ENCODE measurements around the gene HIF1A.
"Not testable (repeated sequence)": the region's sequence is repeated elsewhere in the genome, so short reads cannot be mapped to it uniquely, and the experiment has no call there.

Gene HIF1A

GRCh38 chr14:61749264-61749663 lies 54.0 kb downstream of the HIF1A start:
- peak; percentile 75 to 78 for DNase-seq

GRCh38 chr14:61749867-61750266 lies 54.6 kb downstream of the HIF1A start:
- no peak for DNase-seq

GRCh38 chr14:61750708-61751474 lies 55.6 kb downstream of the HIF1A start:
- DNase-seq: peak; percentile 90 to 95

DNA sequence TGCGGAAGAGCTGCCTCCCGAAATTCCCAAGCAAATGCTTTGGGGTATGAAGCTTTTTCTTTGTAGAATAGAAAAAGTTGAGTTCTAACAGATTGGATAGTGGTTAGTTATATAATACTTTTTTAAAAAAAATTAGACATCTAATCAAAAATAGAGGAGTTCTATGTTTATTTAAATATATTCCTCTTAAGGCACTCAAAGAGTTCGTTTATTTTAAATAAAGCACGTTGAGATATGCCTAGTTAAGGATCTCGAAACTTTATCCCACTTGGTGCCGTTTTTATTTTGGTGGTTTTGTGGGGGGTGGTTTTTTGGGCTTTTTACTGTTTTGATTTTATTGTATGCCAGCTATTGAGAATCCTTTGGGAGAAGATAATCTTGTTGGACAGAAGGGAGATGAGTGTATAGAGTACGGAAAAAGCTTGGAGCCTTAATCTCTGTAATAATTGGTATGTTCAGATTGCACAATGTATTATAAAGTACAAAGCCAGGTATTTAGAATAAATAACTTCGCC lies 56.2 kb downstream of the HIF1A start:
- DNase-seq: no peak

DNA sequence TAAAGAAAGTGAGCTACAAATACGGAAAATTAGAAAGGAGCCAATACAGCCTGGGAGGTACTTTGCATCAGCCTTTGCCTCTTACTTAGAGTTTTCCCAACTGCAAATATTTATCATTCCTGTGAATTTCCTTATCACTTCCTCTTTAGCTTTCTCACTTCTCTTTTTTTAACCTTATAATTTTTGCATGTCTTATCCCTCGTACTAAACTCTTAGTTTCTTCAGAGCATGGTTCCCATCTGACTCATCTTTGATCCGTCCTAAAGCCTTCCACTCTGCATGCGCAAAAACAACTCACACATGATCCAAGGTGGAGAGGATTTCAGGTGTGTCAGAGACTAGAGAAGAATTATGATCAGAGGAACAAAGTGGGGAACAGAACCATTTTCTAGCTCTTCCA lies 57.3 kb downstream of the HIF1A start:
- DNase-seq: peak; percentile 54 to 77

DNA sequence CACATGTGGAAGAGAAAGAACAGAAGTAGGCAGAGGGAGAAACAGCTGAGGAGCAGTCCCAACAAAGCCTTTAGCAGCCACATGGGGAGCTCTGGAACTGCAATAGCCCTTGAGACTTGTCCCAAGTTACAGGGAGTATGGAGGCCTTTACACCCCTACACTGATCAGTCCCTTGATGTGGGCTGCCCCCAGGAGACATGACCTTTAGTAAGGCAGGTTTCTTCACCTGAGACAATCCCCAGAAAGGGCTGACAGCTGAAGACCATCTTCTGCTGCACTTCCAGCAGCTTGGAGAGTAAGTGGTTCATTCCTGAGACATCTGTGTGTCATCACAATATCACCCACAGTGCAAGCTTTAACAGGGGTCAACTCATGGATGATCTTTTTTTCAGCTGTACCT lies 58.3 kb downstream of the HIF1A start:
- DNase-seq: no peak

DNA sequence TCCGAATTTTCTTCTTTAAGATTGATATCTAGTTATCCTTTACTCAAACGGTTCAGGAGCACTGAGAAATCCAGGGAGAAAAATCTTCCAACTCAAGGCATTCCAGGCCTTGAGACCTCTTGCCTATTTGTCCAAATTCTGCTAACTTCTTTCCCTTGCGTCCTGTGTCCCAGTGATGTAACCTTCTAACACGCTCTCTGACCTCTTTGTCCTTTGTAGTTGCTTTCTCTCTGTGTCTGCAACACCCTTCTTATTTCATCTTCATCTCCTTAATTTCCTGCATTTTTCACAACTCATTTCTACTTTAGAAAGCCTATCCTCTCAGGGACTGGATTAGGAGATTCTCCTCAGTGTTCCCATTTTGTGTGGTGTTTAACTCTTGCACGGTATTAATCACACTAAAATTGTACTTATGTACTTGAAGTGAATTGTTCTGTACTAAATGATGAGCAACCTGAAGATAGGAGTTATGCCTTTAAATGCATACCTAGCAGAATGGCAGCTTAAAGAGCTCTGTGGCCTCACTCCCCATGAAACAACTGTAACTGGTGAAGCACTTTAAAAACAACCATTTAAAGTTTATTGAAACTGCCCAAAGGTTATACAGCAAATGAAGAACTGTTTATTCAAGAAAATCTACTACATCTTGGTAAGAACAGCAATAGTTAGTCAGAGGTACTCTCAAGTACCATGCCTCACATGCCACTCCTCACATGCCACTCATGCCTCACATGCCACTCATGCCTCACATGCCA lies 59.5 kb downstream of the HIF1A start:
- no peak for DNase-seq

GRCh38 chr14:61755382-61755742 lies 60.0 kb downstream of the HIF1A start:
- DNase-seq: not testable (repeated sequence)

GRCh38 chr14:61756135-61756534 lies 60.8 kb downstream of the HIF1A start:
- DNase-seq: no peak

DNA sequence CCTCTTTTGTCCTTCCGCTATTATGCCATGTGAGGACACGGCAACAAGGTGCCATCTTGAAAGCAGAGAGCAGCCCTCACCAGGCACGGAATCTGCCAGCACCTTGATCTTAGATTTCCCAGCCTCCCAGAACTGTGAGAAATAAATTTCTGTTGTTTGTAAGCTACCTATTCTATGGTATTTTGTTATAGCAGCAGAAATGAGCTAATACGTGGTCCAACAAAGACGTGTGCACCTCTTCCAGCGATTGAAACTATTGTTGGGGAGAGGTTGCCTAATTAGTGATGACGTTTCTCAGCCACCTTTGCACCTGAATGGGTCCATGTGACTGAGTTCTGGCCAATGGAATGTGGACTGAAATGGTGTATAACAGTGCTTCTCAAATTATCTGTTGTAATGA lies 64.6 kb downstream of the HIF1A start:
- no peak for DNase-seq

- no peak for DNase-seq
These were observed 66.2 kb downstream of the HIF1A start for GRCh38 chr14:61761557-61761956.

- peak; percentile 99 for DNase-seq
These were observed 66.9 kb downstream of the HIF1A start, which contains the start of gene SNAPC1 for GRCh38 chr14:61761959-61762786. TSS of gene SNAPC1 (plus strand) at chr14:61762420. CDS start at chr14:61762461, 41 bp downstream.

DNA sequence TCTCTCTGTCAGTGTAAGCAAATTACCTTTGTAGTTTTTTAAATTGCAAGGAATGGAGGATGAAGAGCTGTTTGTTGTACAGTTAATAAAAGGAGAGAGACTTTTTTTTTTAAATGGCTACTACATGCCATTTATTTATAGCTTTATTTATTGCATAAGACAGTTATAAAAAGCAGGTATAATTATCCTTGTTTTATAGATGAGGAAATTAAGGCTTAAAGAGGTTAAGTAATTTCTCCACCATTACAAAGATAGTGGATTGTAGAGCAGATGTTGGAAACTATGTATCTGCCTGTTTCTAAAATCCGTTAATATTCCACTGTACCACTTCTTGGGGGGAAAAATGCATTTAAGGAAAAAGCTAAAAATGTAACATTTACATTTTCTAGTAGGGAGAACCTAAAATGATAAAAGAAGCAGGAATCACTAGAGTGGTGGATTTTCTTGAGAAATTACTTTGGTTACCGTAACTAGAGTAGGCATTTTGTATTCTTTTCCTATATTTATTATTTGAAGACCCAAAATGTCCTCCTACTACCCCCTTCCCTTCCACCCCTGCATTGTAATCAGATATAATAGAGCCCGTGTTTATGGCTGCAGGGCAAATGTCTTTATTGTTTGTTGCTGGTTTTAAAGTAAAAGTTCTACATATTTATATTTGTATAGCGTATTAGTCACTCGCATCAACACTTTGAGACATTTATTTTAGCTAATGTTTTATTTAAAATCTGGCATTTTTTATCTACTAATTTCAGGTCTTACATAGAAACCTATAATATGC lies 69.2 kb downstream of the HIF1A start:
- no peak for DNase-seq

- no peak for DNase-seq
These were observed 70.1 kb downstream of the HIF1A start for GRCh38 chr14:61765225-61765943.

GRCh38 chr14:61766151-61766550 lies 70.8 kb downstream of the HIF1A start:
- DNase-seq: no peak

DNA sequence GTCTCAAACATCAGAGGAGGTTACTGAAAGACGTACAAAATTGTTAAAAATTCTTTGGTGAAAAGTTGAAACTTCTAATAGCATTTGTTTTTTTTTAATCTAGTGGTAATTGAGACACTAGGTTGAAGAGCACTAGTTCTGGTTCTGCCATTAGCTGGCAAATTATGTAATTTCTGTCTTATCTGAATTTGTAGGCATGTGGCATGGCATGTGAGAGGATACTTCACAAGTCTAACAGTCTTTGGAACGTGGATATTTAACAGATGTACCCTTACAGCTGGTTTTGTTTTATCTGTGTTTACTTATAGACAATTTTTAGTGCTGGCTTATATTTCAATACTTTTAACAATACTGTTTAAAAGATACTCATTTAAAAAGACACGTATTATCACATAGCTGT lies 72.9 kb downstream of the HIF1A start:
- no peak for DNase-seq

GRCh38 chr14:61769893-61770292 lies 74.6 kb downstream of the HIF1A start:
- no peak for DNase-seq

GRCh38 chr14:61774861-61775260 lies 79.5 kb downstream of the HIF1A start:
- no peak for DNase-seq

DNA sequence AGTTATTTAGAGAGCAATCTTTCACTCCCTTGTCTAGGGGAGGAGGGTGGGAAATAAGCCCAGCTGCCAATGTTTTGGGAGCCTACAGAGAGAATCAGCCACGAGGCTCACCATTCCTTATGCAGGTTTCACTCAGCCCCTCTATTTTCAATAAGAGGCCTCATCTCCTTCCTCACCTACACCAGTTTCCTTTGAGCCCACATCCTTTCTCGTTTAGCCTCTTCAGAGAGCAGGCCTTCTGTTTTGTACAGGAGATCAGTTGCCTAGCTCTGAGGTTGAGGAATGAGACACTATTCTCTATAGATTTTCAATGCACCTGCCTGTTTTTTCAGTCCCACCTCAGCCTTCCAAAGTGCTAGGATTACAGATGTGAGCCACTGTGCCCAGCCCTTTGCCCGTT lies 84.8 kb downstream of the HIF1A start:
- no peak for DNase-seq

DNA sequence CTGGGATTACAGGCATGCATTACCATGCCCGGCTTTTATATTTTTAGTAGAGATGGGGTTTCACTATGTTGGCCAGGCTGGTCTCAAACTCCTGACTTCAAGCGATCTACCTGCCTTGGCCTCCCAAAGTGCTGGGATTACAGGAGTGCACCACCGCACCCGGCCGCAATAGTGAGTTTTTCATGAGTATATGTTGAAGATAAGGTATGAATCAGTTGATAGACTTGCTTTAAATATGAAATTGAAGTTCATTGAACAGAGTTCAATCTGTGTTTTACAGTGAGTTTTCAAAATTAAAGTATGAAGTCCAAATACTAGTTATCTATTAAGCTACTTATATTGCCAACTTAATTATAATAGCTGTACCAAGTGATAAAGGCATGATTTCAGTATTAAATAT lies 102.0 kb downstream of the HIF1A start:
- no peak for DNase-seq
